SIG-M5 treated with dmso at 0.1 percent for 504 hours (cell line): ENCODE measurements around the gene CYP8B1.

Experiments used
- DNase-seq: peaks from one replicate; lab custom pipeline; 2025; ENCODE audit not compliant: unreplicated experiment; lab: John Stamatoyannopoulos, UW

The CYP8B1 gene

GRCh38 chr3:42829083-42829627, 46.5 kb downstream of the CYP8B1 start:
- no peak for DNase-seq

GRCh38 chr3:42827654-42828053, 48.0 kb downstream of the CYP8B1 start:
- no peak for DNase-seq

- DNase-seq, result no peak
Measured at GRCh38 chr3:42827023-42827422, 48.7 kb downstream of the CYP8B1 start.

- DNase-seq, result no peak
Measured at GRCh38 chr3:42826141-42826540, 49.5 kb downstream of the CYP8B1 start.

GRCh38 chr3:42823351-42823750, 52.3 kb downstream of the CYP8B1 start:
- DNase-seq, result no peak

- DNase-seq, result no peak
Measured at GRCh38 chr3:42822828-42823227, 52.9 kb downstream of the CYP8B1 start.
